SK-N-SH (cell line): ENCODE data around the gene CLEC11A. TPM values are rescaled to one million over a fixed set of nuclear protein-coding genes. Genes with fewer than 3 reads are reported as not detected.

Experiments
- CTCF ChIA-PET: fragments of 300-600, 350-600 bp; formaldehyde crosslinking; extraction: SDS; loops from one replicate; lab custom pipeline; 2021; lab: Yijun Ruan, JAX
- POLR2A ChIA-PET: fragments of 350-600 bp; sonication (Branson Sonifier 250); formaldehyde crosslinking; extraction: SDS; loops from one replicate; lab custom pipeline; 2020; ENCODE audit warnings: antibody characterized with exemption, inconsistent platforms; lab: Yijun Ruan, JAX
- DNase-seq: peaks from one replicate; pipeline ENCODE4 v3.0.0; 2012
- H2AFZ ChIP-seq: fragments of 200-600 bp; sonication (generic); 2 replicates; pipeline ENCODE4 v1.8.1; 2016; ENCODE audit warnings: antibody characterized with exemption, mild to moderate bottlenecking, low read depth
- H3F3A ChIP-seq: fragments of 200-600 bp; sonication (generic); replicated peaks from 2 replicates; pipeline ENCODE3; 2016; ENCODE audit warnings: antibody characterized with exemption, mild to moderate bottlenecking; ENCODE audit not compliant: insufficient read depth
- H3K27ac ChIP-seq, 2 experiments: fragments of 200-500 bp in 1 of 2; fragments of 200-600 bp in 1 of 2; sonication (Bioruptor generic) in 1 of 2; sonication (generic), shearing (Covaris generic) in 1 of 2; 2 replicates each; pipeline versions ENCODE4 v1.5.1 to v1.6.1; 2014 to 2016; ENCODE audit warnings: low read depth in 2 of 2, inconsistent platforms in 1 of 2, low read length in 1 of 2, mild to moderate bottlenecking in 1 of 2, mixed read lengths in 1 of 2
- H3K27me3 ChIP-seq: fragments of 200-600 bp; sonication (generic), shearing (Covaris generic); 2 replicates; pipeline ENCODE4 v1.6.1; 2016; ENCODE audit warnings: mixed run types; ENCODE audit not compliant: insufficient read depth
- H3K36me3 ChIP-seq, 2 experiments: fragments of 200-500 bp in 1 of 2; fragments of 200-600 bp in 1 of 2; sonication (Bioruptor generic) in 1 of 2; sonication (generic) in 1 of 2; replicated peaks in 1 of 2; 2 replicates each; pipeline versions ENCODE3 to v1.5.1; 2014 to 2016; ENCODE audit warnings: low read length in 1 of 2, mild to moderate bottlenecking in 1 of 2; ENCODE audit not compliant: insufficient read depth in 2 of 2, control insufficient read depth in 1 of 2
- H3K4me1 ChIP-seq, 2 experiments: fragments of 200-500 bp in 1 of 2; fragments of 200-600 bp in 1 of 2; sonication (Bioruptor generic) in 1 of 2; sonication (generic), shearing (Covaris generic) in 1 of 2; 2 replicates each; pipeline versions ENCODE4 v1.5.1 to v1.6.1; 2014 to 2016; ENCODE audit warnings: low read depth in 1 of 2, low read length in 1 of 2, mixed run types in 1 of 2; ENCODE audit not compliant: insufficient read depth in 2 of 2, control insufficient read depth in 1 of 2
- H3K4me2 ChIP-seq: fragments of 200-600 bp; sonication (generic), shearing (Covaris generic); 2 replicates; pipeline ENCODE4 v1.6.1; 2017; ENCODE audit warnings: mixed run types
- H3K4me3 ChIP-seq, 2 experiments: fragments of 200-500 bp in 1 of 2; fragments of 200-600 bp in 1 of 2; sonication (Bioruptor generic) in 1 of 2; sonication (generic), shearing (Covaris generic) in 1 of 2; 2 replicates each; pipeline versions ENCODE4 v1.5.1 to v1.8.1; 2014 to 2016; ENCODE audit warnings: low read depth in 2 of 2, inconsistent platforms in 1 of 2, low read length in 1 of 2, mild to moderate bottlenecking in 1 of 2, mixed read lengths in 1 of 2, moderate library complexity in 1 of 2
- H3K79me2 ChIP-seq: fragments of 200-600 bp; sonication (generic); 2 replicates; pipeline ENCODE4 v1.8.1; 2017; ENCODE audit warnings: mild to moderate bottlenecking; ENCODE audit not compliant: insufficient read depth
- H3K9ac ChIP-seq: fragments of 200-600 bp; sonication (generic); 2 replicates; pipeline ENCODE4 v1.6.1; 2017; ENCODE audit warnings: mixed run types
- H3K9me2 ChIP-seq: fragments of 200-600 bp; sonication (generic); 2 replicates; pipeline ENCODE4 v1.6.1; 2017; ENCODE audit warnings: mixed run types
- H3K9me3 ChIP-seq: fragments of 200-600 bp; sonication (generic); 2 replicates; pipeline ENCODE4 v1.6.1; 2017; ENCODE audit warnings: mixed run types, mild to moderate bottlenecking, moderate library complexity
- H4K20me1 ChIP-seq: fragments of 200-600 bp; sonication (generic); 2 replicates; pipeline ENCODE4 v1.6.1; 2017; ENCODE audit warnings: mild to moderate bottlenecking, mixed run types; ENCODE audit not compliant: insufficient read depth
- CHD2 ChIP-seq: fragments of 150-350 bp; IDR thresholded peaks from 2 replicates; pipeline ENCODE4 v1.6.1; 2018; ENCODE audit warnings: low read length; ENCODE audit not compliant: partially characterized antibody
- ELF1 ChIP-seq: IDR thresholded peaks from 2 replicates; pipeline ENCODE4 v1.4.0; 2012
- EP300 ChIP-seq, 2 experiments: IDR thresholded peaks; 2 replicates each; pipeline versions ENCODE4 v1.4.0 to v1.6.1; 2012; ENCODE audit warnings: borderline replicate concordance in 1 of 2, low read depth in 1 of 2, low read length in 1 of 2
- EZH2phosphoT487 ChIP-seq: fragments of 200-600 bp; sonication (generic); IDR thresholded peaks from 2 replicates; pipeline ENCODE4 v1.6.1; 2017; ENCODE audit warnings: low read depth, mixed run types, mild to moderate bottlenecking, antibody characterized with exemption, moderate library complexity, borderline replicate concordance
- FOSL2 ChIP-seq: IDR thresholded peaks from 2 replicates; pipeline ENCODE4 v1.4.0; 2012; ENCODE audit warnings: low read depth, mild to moderate bottlenecking, moderate library complexity, borderline replicate concordance
- FOXJ3 ChIP-seq: sonication (generic); formaldehyde crosslinking; IDR thresholded peaks from 2 replicates; pipeline ENCODE4 v1.5.1; 2020; ENCODE audit warnings: mild to moderate bottlenecking, missing genetic modification reagents
- FOXM1 ChIP-seq: IDR thresholded peaks from 2 replicates; pipeline ENCODE4 v1.4.0; 2012; ENCODE audit warnings: low read depth, mild to moderate bottlenecking
- PBX3 ChIP-seq: IDR thresholded peaks from 2 replicates; pipeline ENCODE4; 2012
- POLR2AphosphoS5 ChIP-seq: IDR thresholded peaks from 2 replicates; pipeline ENCODE4 v1.6.1; 2012; ENCODE audit warnings: low read depth, low read length
- RCOR1 ChIP-seq: fragments of 150-350 bp; IDR thresholded peaks from 2 replicates; pipeline ENCODE4 v1.6.1; 2017; ENCODE audit warnings: antibody characterized with exemption, low read length
- REST ChIP-seq: IDR thresholded peaks from 2 replicates; pipeline ENCODE4 v1.6.1; 2012; ENCODE audit warnings: mild to moderate bottlenecking, low read depth, low read length, moderate library complexity
- RFX5 ChIP-seq: IDR thresholded peaks from 2 replicates; pipeline ENCODE4 v1.6.1; 2012; ENCODE audit warnings: mild to moderate bottlenecking, improper control_type of control experiment, low read length
- SMC3 ChIP-seq: IDR thresholded peaks from 2 replicates; pipeline ENCODE4 v1.6.1; 2012; ENCODE audit warnings: low read depth, low read length, improper control_type of control experiment
- TAF1 ChIP-seq: IDR thresholded peaks from 2 replicates; pipeline ENCODE4 v1.6.1; 2012; ENCODE audit warnings: low read depth, mild to moderate bottlenecking, low read length, moderate library complexity, borderline replicate concordance
- TEAD4 ChIP-seq: IDR thresholded peaks from 2 replicates; pipeline ENCODE4 v1.4.0; 2012; ENCODE audit warnings: mild to moderate bottlenecking, borderline replicate concordance; ENCODE audit not compliant: insufficient read depth
- USF2 ChIP-seq: fragments of 150-350 bp; IDR thresholded peaks from 2 replicates; pipeline ENCODE4 v1.6.1; 2017; ENCODE audit warnings: antibody characterized with exemption, low read length, low read depth, borderline replicate concordance
- YY1 ChIP-seq: IDR thresholded peaks from 2 replicates; pipeline ENCODE4 v1.4.0; 2012; ENCODE audit warnings: low read depth, mild to moderate bottlenecking
- WGBS: methylation state at CpG from one replicate; pipeline ENCODE4 v1.1.6; 2017; ENCODE audit warnings: low lambda C conversion rate; 5-methylcytosine and 5-hydroxymethylcytosine counted together
- polyA plus RNA-seq, 3 experiments: library from polyadenylated mRNA; depleted of rRNA; stranded (reverse); fragments of >200 nt; gene quantifications; 2 replicates each; pipeline ENCODE4 v1.2.3, GENCODE V29; 2012

Gene CLEC11A
- polyA plus RNA-seq, 1 of the 3 experiments (the other 2 are of a cell fraction): 4.4 TPM

- Histone ChIP-seq H3K79me2 (no peaks in the 10 kb centered on the region), H3K4me2 (no peak overlapping the region), H3K4me3 (peak overlapping the region in 1 of 2 experiments; percentile 43; a peak in 2 of 4 replicates), H3K9me3 (no peaks in the 10 kb centered on the region), H3K4me1 (peaks cover 0 to 8% of the 10 kb centered on the region in 2 experiments; a peak in 1 of 4 replicates), H3F3A (no peaks in the 10 kb centered on the region), H2AFZ (no peak overlapping the region), H3K27ac (peak overlapping the region in 1 of 2 experiments; percentile 90; a peak in 2 of 4 replicates), H3K9ac (no peak overlapping the region), H3K27me3 (peaks cover 19% of the 10 kb centered on the region), H4K20me1 (0 out of 2 replicates have a peak, but pooled peaks cover 3% of the 10 kb centered on the region), H3K9me2 (no peaks in the 10 kb centered on the region), H3K36me3 (no peaks in the 10 kb centered on the region)
- WGBS: 69% methylated on average over 15 of the region's 15 CpGs
- ChIA-PET CTCF (interaction anchor here (1.0 to 3.0 kb wide), 5 partner anchors 9 to 29 kb away, joined by 3 to 20 read pairs (median 5); no protein-coding TSS in a partner anchor), POLR2A (interaction anchor here (1.0 to 1.5 kb wide), 4 partner anchors 8 to 380 kb away, joined by 3 to 5 read pairs (median 4); no protein-coding TSS in a partner anchor)
- no peak for DNase-seq
- TF ChIP-seq RFX5 (no peak), FOXM1 (no peak), EZH2phosphoT487 (no peak), ELF1 (no peak), PBX3 (no peak)
These were observed 27.1 kb upstream of the CLEC11A start for GRCh38 chr19:50696094-50696483.

- 61% methylated on average over 12 of the region's 13 CpGs for WGBS
- peaks cover 19% of the 10 kb centered on the region for H3K27me3 ChIP-seq
- ChIA-PET POLR2A (interaction anchor here (0.6 kb wide), 1 partner anchor 32 kb away, joined by 3 read pairs; no protein-coding TSS in a partner anchor), CTCF (interaction anchor here (0.8 to 4.0 kb wide), 5 partner anchors 8 to 86 kb away, joined by 3 to 20 read pairs (median 15); no protein-coding TSS in a partner anchor)
- H3K4me2 ChIP-seq: no peak overlapping the region
- H3K9ac ChIP-seq: no peak overlapping the region
- H3K4me1 ChIP-seq: peaks cover 0 to 8% of the 10 kb centered on the region in 2 experiments; a peak in 1 of 4 replicates
- 0 out of 2 replicates have a peak, but pooled peaks cover 3% of the 10 kb centered on the region for H4K20me1 ChIP-seq
- H3F3A ChIP-seq: no peaks in the 10 kb centered on the region
- no peaks in the 10 kb centered on the region for H3K79me2 ChIP-seq
- no peak overlapping the region for H3K4me3 ChIP-seq
- no peaks in the 10 kb centered on the region for H3K9me3 ChIP-seq
- no peak overlapping the region for H3K27ac ChIP-seq
- H3K9me2 ChIP-seq: no peaks in the 10 kb centered on the region
- DNase-seq: no peak
- H2AFZ ChIP-seq: no peak overlapping the region
- no peaks in the 10 kb centered on the region for H3K36me3 ChIP-seq
- TF ChIP-seq EP300 (IDR thresholded peaks at IDR 0.05; ENCODE audit: borderline replicate concordance in 1 of 2, low read depth in 1 of 2, low read length in 1 of 2) (no peak), TAF1 (no peak), ELF1 (no peak), RFX5 (no peak), REST (no peak), YY1 (no peak), RCOR1 (no peak), FOSL2 (no peak), SMC3 (no peak), TEAD4 (no peak), USF2 (no peak), POLR2AphosphoS5 (no peak), PBX3 (no peak), FOXM1 (no peak), FOXJ3 (CRISPR knock-in tag) (no peak), CHD2 (no peak)
These were observed 25.6 kb upstream of the CLEC11A start for GRCh38 chr19:50697414-50698124.
